GM23338 (cell line): Measurements from ENCODE around the gene PGC.

Experiments
- CREB1 ChIP-seq: fragments of 250-450 bp; sonication (Bioruptor Pico); IDR thresholded peaks from 2 replicates; pipeline ENCODE4 v1.5.0; 2020; ENCODE audit warnings: low read depth, mild to moderate bottlenecking, moderate library complexity
- CTCF ChIP-seq, 2 experiments: fragments of 200-600 bp in 1 of 2; sonication (generic) in 1 of 2; conservative IDR thresholded peaks; 2 replicates each; pipeline versions ENCODE4 v1.5.1 to v1.6.1; 2016 to 2017; ENCODE audit warnings: antibody characterized with exemption in 2 of 2, low read depth in 2 of 2, mild to moderate bottlenecking in 2 of 2, moderate library complexity in 1 of 2
- ETS1 ChIP-seq: IDR thresholded peaks from 2 replicates; pipeline ENCODE4 v1.6.1; 2016; ENCODE audit warnings: antibody characterized with exemption
- EZH2 ChIP-seq: fragments of 200-600 bp; sonication (generic); IDR thresholded peaks from one replicate; pipeline ENCODE4 v1.8.0; 2017; ENCODE audit warnings: antibody characterized with exemption, mild to moderate bottlenecking, low read depth; ENCODE audit not compliant: unreplicated experiment
- EZH2phosphoT487 ChIP-seq: fragments of 200-600 bp; sonication (generic); IDR thresholded peaks from one replicate; pipeline ENCODE4 v1.8.1; 2018; ENCODE audit warnings: antibody characterized with exemption; ENCODE audit not compliant: unreplicated experiment
- JUNB ChIP-seq: IDR thresholded peaks from one replicate; pipeline ENCODE4 v1.6.1; 2016; ENCODE audit warnings: antibody characterized with exemption; ENCODE audit not compliant: unreplicated experiment
- NANOG ChIP-seq: IDR thresholded peaks from 2 replicates; pipeline ENCODE4 v1.6.1; 2016; ENCODE audit warnings: antibody characterized with exemption, borderline replicate concordance
- POLR2AphosphoS5 ChIP-seq: IDR thresholded peaks from 2 replicates; pipeline ENCODE4 v1.6.1; 2016; ENCODE audit warnings: antibody characterized with exemption, low read depth
- REST ChIP-seq: IDR thresholded peaks from one replicate; pipeline ENCODE4 v1.6.1; 2018; ENCODE audit warnings: antibody characterized with exemption; ENCODE audit not compliant: unreplicated experiment
- ZNF462 ChIP-seq: fragments of 250-450 bp; sonication (Bioruptor Pico); IDR thresholded peaks from 2 replicates; pipeline ENCODE4 v1.5.0; 2020; ENCODE audit warnings: mild to moderate bottlenecking, moderate library complexity

- no peak for TF ChIP-seq CTCF (conservative IDR thresholded peaks at IDR 0.05; ENCODE audit: low read depth in 2 of 2)
- TF ChIP-seq EZH2, result no peak
- TF ChIP-seq POLR2AphosphoS5, result no peak
- TF ChIP-seq CREB1 (CRISPR knock-in tag), result no peak
- TF ChIP-seq EZH2phosphoT487, result no peak
- no peak for TF ChIP-seq ETS1
- no peak for TF ChIP-seq REST
- TF ChIP-seq ZNF462 (CRISPR knock-in tag), result no peak
- no peak for TF ChIP-seq JUNB
- TF ChIP-seq NANOG, result no peak
Observed at GRCh38 chr6:41774841-41775240, 27.6 kb upstream of the PGC start.
